ENCODE measurements around the gene NOX3. TPM values are rescaled to one million over a fixed set of nuclear protein-coding genes. Genes with fewer than 3 reads are reported as not detected.
A peak's percentile ranks its signal among the peaks of the same experiment; 100 is the strongest.

Gene NOX3
- total and polyA plus RNA-seq, 10 donors: 0.03 TPM; not detected in 8

DNA sequence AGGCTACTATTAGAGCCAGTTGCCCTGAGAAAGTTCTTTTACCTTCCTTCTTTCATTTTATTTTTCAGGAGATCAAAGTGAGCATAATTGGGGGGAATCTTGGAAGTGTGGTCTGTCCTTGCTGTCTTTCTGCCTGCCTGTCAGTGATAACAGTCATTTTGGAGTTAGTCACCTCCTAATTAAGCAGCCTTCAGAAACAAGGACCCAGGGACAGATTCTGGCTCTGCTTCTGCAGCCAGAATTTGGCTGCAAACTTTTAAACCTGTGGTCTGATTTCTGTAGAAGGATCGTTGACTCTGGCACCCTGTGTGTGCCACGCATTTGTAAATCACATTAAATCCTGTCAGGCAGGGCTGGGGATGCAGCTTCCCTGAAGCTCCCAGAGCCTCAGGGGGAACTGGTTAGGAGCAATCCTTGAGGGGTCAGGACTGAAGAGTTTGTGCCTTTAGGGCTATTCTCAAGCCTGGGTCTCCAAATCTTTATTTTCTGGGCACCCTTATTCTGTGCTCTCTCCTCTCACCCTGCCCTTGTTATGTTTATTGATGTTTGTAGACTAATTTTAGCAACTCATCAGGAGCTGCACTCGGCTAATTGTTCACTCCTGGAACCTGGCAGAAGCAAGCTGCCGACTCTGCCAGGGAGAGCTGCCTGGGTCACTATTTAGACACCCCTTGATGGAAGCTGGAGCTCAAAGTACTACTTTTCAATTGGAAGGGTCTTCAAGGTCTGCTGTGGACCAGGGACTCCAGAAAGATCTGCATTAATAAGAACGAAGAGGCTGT lies 6.8 kb downstream of the NOX3 start:
- Histone ChIP-seq H3K4me3 (no peak overlapping the region), H3K27me3 (replicated peaks in 1 of 7) (no peaks in the 10 kb centered on the region), H3K36me3 (no peaks in the 10 kb centered on the region), H3K4me1 (peaks cover 0 to 28% (median 15%) of the 10 kb centered on the region in 6 donors), H3K9me3 (no peaks in the 10 kb centered on the region), H3K27ac (peak overlapping the region in 7 of 8 donors; percentile 28 to 73 (median 56))
- DNase-seq: no peak
- WGBS, 5 donors: 27 to 46% (median 36%) methylated on average over 5 of the region's 5 CpGs
- TF ChIP-seq POLR2A (IDR thresholded peaks at IDR 0.05) (peak in 1 of 3 donors; percentile 9), POLR2AphosphoS5 (IDR thresholded peaks at IDR 0.05) (no peak)
- intact Hi-C loops (cut with DNase I; ENCODE audit: low total_unique reads): no loop called here

DNA sequence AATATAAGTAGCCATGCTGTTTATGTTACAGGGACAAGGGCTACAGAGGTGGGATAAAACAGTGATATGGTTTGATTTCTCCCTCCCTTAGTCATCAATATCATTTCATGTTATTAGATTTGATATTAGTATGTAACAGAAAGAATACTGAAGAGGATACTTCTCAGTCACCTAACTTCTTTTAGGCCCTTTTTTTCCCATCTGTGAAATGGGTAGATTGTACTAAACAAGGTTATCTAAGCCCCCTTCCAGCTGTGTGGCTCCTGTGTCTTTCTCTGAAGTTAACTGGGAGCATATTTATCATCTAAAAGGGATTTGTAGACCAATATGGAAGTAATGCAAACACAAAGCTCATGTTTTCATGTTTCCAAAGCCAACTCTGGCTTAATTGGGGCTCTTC lies 7.7 kb downstream of the NOX3 start:
- H3K27me3 ChIP-seq (replicated peaks in 1 of 7): no peaks in the 10 kb centered on the region
- H3K9me3 ChIP-seq: no peaks in the 10 kb centered on the region
- TF ChIP-seq, protein P1, sequence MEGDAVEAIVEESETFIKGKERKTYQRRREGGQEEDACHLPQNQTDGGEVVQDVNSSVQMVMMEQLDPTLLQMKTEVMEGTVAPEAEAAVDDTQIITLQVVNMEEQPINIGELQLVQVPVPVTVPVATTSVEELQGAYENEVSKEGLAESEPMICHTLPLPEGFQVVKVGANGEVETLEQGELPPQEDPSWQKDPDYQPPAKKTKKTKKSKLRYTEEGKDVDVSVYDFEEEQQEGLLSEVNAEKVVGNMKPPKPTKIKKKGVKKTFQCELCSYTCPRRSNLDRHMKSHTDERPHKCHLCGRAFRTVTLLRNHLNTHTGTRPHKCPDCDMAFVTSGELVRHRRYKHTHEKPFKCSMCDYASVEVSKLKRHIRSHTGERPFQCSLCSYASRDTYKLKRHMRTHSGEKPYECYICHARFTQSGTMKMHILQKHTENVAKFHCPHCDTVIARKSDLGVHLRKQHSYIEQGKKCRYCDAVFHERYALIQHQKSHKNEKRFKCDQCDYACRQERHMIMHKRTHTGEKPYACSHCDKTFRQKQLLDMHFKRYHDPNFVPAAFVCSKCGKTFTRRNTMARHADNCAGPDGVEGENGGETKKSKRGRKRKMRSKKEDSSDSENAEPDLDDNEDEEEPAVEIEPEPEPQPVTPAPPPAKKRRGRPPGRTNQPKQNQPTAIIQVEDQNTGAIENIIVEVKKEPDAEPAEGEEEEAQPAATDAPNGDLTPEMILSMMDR (IDR thresholded peaks at IDR 0.05 in 8 of 11, conservative IDR thresholded peaks at IDR 0.05 in 3 of 11): no peak
- TF ChIP-seq POLR2A (IDR thresholded peaks at IDR 0.05): no peak
- TF ChIP-seq POLR2AphosphoS5 (IDR thresholded peaks at IDR 0.05): no peak
- intact Hi-C loops (cut with DNase I; ENCODE audit: low total_unique reads): no loop called here
- DNase-seq: no peak
- no peak overlapping the region for H3K4me3 ChIP-seq
- H3K27ac ChIP-seq: peak overlapping the region in 7 of 8 donors; percentile 28 to 73 (median 56)
- no peaks in the 10 kb centered on the region for H3K36me3 ChIP-seq
- peaks cover 0 to 24% (median 15%) of the 10 kb centered on the region in 6 donors for H3K4me1 ChIP-seq

DNA sequence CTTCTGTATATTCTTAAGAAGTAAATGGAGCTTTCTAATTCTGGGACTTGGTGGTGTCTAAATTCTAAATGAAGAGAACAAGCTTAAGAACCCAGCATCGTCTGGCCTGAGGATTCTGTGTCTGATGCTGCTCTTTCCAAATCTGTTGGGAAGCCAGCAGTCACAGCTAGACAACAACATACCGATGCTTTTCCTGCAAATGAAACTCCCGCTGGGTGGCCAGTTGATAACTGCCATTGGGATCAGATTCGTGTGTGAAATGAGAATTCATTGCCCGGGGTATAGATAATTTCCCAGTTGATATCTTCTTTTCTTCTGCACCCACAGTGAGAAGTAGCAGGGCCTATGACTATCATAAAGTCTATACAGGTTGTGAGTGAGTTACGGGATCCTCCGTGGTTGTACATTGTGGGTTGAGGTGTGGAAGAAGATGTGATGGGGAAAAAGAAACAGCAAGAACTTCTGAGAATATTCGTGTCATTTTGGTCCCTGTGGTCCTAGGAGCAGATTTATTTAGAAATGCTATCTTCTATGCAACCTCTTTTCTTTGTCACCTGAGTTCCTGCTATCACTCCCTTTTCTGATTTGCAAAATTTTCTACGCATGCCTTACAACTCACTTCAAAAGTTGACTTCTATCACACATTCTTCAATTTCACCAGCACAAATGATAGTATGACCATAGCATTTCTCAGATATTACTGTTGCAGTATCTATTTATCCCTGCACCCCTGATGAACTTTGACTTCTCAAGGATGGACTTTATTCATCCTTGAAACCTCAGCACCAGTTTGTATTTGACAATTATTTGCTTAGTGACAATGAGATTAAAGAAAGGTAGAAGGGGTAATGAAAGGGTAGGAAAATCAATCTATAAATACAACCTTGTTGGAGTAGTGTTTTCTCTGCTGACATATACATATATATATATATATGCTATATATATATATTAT lies 10.4 kb downstream of the NOX3 start:
- intact Hi-C loops (cut with DNase I; ENCODE audit: low total_unique reads): no loop called here
- H3K27me3 ChIP-seq (replicated peaks in 1 of 7): no peaks in the 10 kb centered on the region
- 80 to 85% (median 81%) methylated on average over 9 of the region's 9 CpGs for WGBS, 5 donors
- no peaks in the 10 kb centered on the region for H3K36me3 ChIP-seq
- no peaks in the 10 kb centered on the region for H3K9me3 ChIP-seq
- no peak overlapping the region for H3K27ac ChIP-seq
- no peak overlapping the region for H3K4me3 ChIP-seq
- TF ChIP-seq, protein P1 (IDR thresholded peaks at IDR 0.05 in 8 of 11, conservative IDR thresholded peaks at IDR 0.05 in 3 of 11): no peak
- TF ChIP-seq POLR2A (IDR thresholded peaks at IDR 0.05): no peak
- no peak for TF ChIP-seq POLR2AphosphoS5 (IDR thresholded peaks at IDR 0.05)
- H3K4me1 ChIP-seq: peaks cover 0 to 18% (median 12%) of the 10 kb centered on the region in 6 donors
- no peak for DNase-seq

- WGBS, 5 donors: 84 to 93% (median 88%) methylated on average over 9 of the region's 9 CpGs
- Histone ChIP-seq H3K9me3 (no peaks in the 10 kb centered on the region), H3K27me3 (replicated peaks in 1 of 7) (no peaks in the 10 kb centered on the region), H3K4me3 (no peak overlapping the region), H3K27ac (no peak overlapping the region), H3K36me3 (no peaks in the 10 kb centered on the region), H3K4me1 (peaks cover 0 to 13% (median 7%) of the 10 kb centered on the region in 6 donors)
- TF ChIP-seq POLR2AphosphoS5 (IDR thresholded peaks at IDR 0.05) (no peak), POLR2A (IDR thresholded peaks at IDR 0.05) (no peak)
- TF ChIP-seq, protein P1 (IDR thresholded peaks at IDR 0.05 in 8 of 11, conservative IDR thresholded peaks at IDR 0.05 in 3 of 11): no peak
- no peak for DNase-seq
- intact Hi-C loops (cut with DNase I; ENCODE audit: low total_unique reads): no loop called here
Observed at GRCh38 chr6:155444120-155444917, 11.3 kb downstream of the NOX3 start.
